ENCODE results near the gene ZNF331.

The ZNF331 gene

DNA sequence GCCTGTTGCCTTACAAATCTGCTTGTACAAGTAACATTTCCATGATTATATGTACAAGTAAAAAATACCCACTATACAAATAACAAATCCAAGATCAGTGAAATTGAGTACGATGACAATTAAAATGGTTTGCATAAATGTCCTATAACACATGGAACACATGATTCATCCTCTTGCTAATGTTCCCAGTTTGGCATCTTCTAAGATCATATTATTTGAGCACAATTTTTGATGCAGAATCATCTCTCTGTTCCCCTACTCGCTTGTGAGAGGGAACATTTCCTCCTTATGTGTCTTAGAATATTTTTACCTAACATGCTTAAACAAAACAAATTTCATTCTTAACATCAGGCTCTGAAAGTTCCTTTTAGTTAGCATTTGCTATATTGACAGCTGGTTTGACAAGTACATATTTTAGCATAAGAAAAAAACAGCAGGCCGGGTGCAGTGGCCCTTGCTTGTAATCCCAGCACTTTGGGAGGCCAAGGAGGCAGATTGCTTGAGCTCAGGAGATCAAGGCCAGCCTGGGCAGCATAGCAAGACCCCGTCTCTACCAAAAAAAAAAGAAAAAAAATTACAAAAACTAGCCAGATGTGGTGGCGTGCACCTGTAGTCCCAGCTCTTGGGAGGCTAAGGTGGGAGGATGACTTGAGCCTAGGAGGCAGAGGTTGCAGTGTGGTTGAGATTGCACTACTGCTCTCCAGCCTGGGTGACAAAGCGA is 14.2 kb downstream of the ZNF331 start:
- TF ChIP-seq, protein P1, sequence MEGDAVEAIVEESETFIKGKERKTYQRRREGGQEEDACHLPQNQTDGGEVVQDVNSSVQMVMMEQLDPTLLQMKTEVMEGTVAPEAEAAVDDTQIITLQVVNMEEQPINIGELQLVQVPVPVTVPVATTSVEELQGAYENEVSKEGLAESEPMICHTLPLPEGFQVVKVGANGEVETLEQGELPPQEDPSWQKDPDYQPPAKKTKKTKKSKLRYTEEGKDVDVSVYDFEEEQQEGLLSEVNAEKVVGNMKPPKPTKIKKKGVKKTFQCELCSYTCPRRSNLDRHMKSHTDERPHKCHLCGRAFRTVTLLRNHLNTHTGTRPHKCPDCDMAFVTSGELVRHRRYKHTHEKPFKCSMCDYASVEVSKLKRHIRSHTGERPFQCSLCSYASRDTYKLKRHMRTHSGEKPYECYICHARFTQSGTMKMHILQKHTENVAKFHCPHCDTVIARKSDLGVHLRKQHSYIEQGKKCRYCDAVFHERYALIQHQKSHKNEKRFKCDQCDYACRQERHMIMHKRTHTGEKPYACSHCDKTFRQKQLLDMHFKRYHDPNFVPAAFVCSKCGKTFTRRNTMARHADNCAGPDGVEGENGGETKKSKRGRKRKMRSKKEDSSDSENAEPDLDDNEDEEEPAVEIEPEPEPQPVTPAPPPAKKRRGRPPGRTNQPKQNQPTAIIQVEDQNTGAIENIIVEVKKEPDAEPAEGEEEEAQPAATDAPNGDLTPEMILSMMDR (IDR thresholded peaks at IDR 0.05; ENCODE audit: low read depth, low read length): no peak
- no peak overlapping the region for H3K4me3 ChIP-seq (ENCODE audit: low read depth, low read length)

DNA sequence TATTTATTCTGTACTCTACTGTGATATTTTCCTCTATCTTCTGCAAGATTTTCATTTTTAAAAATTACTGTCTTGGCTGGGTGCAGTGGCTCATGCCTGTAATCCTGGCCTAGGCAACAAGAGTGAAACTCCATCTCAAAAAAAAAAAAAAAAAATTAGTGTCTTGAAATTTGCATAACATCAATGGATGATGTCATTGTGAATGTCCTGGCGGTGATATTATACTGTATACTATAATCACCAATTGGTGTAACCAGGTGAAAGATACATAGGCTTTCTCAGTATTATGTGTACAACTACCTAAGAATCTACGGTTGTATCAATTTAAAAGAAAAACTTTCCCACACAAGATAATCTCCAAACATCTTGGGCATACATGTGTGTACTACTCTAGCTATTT is 15.2 kb downstream of the ZNF331 start:
- H3K4me3 ChIP-seq (ENCODE audit: low read depth, low read length): no peak overlapping the region
- TF ChIP-seq, protein P1 (IDR thresholded peaks at IDR 0.05; ENCODE audit: low read depth, low read length): no peak

DNA sequence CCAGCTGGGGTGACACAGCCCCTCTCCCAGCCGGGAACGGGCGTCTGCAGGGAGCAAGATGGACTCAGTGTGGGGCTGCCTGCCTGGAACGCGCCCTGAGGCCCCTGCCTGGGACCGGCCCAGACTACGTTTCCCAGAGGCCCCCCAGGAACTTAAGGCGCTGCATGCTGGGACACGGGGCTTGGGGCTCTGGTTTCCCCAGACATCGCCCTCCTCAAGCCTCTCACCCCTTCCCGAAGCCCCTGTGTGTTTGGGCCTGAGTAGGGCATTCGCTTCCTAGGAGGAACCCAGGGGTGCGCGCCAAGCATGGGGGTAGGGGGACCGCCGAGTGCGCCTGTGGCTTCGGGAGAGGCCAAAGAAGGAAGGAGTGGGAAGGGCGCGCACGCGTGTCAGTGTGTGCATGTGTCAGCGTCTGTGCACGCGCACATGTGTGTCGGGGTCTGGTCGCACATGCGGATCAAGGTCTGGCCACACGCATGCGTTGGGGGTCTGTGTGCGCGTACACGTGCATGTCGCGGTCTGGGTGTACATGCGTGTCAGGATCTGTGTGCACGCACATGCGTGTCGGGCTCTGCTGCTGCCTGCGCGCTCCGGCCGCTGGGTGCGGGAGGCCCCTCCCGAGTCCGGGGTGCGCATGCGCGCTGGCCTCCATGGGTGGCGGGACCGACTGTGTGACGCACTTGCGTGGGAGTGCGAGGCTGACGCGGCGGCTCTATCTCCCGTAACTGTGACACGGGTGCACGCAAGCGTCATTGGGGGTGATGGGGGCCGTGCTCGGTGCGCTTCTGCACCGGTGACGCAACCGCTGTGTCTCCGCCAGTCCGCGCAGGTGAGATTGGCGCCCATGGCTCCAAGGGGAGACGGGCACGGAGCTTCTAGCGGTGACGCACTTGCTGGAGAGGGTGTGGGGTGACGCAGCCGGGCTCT is 16.2 kb downstream of the ZNF331 start:
- peak overlapping the region; percentile 61 for H3K4me3 ChIP-seq (ENCODE audit: low read depth, low read length)
- TF ChIP-seq, protein P1 (IDR thresholded peaks at IDR 0.05; ENCODE audit: low read depth, low read length): no peak

DNA sequence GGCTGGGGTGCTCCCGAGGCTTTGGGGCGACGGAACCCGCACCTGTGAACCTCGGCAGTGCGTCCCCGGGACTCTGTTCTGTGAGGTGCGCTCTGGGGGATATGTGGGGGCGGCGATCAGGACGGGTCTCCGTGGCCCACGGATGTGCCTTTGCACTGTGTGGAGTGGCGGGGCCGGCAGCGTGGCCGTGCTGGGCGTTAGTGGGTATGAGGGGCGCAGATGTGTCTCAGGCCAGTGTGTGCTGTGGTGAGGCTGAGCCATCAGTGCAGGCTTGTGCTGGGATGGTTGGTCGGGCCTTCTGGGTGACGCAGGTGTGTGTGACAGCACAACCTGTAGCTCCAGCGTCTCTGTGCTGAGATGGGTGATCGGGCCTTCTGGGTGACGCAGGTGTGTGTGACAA is 16.9 kb downstream of the ZNF331 start:
- TF ChIP-seq, protein P1 (IDR thresholded peaks at IDR 0.05; ENCODE audit: low read depth, low read length): no peak
- peak overlapping the region; percentile 61 for H3K4me3 ChIP-seq (ENCODE audit: low read depth, low read length)

DNA sequence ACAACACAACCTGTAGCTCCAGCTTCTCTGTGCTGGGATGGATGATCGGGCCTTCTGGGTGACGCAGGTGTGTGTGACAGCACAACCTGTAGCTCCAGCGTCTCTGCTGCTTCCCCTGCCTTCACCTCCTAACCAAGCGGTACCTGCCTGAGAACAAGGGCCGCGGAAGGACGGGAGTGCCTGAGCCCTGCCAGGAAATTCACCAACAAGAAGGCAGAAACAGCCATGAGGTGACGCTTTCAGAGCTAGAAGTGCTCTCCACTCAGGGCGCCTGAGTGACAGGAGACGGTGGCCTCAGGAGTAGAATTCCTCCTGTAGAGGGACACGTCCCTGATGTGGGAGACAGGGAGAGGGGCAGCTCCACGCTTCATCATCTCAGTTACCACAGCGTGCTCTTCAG is 17.4 kb downstream of the ZNF331 start:
- TF ChIP-seq, protein P1 (IDR thresholded peaks at IDR 0.05; ENCODE audit: low read depth, low read length): no peak
- no peak overlapping the region for H3K4me3 ChIP-seq (ENCODE audit: low read depth, low read length)

DNA sequence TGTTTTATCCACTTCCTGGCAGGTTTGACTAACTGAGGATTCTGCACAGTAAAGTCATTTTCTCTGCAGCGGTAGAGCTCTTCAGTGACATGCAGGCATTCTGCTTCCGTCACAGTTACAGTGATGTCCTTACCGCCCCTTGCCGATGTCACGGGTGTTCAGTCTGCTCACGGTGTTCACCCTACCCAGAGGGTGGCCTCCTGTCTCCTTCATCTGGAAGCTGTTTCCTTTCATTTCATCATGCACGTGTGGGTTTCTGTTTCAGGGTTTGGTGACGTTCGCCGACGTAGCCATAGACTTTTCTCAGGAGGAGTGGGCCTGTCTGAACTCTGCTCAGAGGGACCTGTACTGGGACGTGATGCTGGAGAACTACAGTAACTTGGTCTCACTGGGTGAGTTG is 33.4 kb downstream of the ZNF331 start:
- H3K4me3 ChIP-seq (ENCODE audit: low read depth, low read length): no peak overlapping the region
- TF ChIP-seq, protein P1 (IDR thresholded peaks at IDR 0.05; ENCODE audit: low read depth, low read length): no peak

All from WI38 (cell line).